SK-N-SH treated with all-trans-retinoic acid at 6 μM for 48 hours (cell line): ENCODE results near the gene URI1.

Experiments used
- CSDC2 ChIP-seq: fragments of 250-450 bp; sonication (Bioruptor Pico); IDR thresholded peaks from 2 replicates; pipeline ENCODE4 v1.5.0; 2020; ENCODE audit warnings: mild to moderate bottlenecking, moderate library complexity
- ZFP30 ChIP-seq: fragments of 450-650 bp; formaldehyde crosslinking; IDR thresholded peaks from 2 replicates; pipeline ENCODE4 v1.5.0; 2022; ENCODE audit warnings: mild to moderate bottlenecking, moderate library complexity
- ZNF70 ChIP-seq: fragments of 450-650 bp; formaldehyde crosslinking; IDR thresholded peaks from 2 replicates; pipeline ENCODE4 v1.5.0; 2020; ENCODE audit warnings: mild to moderate bottlenecking, moderate library complexity

DNA sequence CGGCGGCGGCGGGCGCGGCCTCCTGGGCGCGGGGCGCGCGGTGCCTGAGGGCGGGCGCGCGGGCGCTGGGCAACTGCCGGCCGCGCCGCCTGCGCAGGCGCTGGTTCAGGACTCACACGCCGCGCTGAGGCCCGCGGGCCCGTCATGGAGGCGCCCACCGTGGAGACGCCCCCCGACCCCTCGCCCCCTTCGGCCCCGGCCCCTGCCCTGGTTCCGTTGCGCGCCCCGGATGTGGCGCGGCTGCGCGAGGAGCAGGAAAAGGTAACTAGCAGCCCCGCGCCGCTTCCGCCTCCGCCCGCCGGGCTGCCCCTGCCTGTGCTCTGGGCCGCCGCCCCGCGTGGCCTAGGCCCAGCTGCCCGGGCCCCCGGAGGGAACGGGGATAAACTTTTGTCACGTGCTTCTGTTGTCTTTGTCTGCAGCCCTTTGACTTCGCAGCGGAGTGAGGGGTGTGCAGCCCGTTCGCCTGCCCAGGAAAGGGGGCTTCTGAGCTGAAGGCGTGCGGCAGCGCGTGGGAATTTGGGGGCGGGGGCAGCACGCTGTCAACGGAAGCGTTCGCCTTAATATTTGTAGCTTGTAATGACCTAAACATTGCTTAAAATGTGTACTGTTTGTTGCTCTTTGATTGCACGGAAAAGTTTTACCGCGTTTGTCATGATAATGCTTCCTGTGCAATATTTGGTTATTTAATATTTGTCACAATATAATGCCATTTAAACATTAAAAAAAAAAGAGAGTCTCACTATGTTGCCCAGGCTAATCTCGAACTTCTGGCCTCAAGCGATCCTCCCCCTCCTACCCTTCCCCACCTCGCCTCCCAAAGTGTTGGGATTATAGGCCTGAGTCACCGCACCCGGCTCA is 594 bp downstream of the URI1 start:
- TF ChIP-seq ZFP30 (CRISPR knock-in tag) (no peak), ZNF70 (CRISPR knock-in tag) (no peak), CSDC2 (CRISPR knock-in tag) (no peak)
